Vagina (tissue), 2 donors: ENCODE data around the gene PLA2G4A. TPM values are rescaled to one million over a fixed set of nuclear protein-coding genes. Genes with fewer than 3 reads are reported as not detected.

Experiments
- DNase-seq, 2 donors: peaks; one replicate each; pipeline ENCODE4 v3.0.0-alpha.2; 2017; ENCODE audit errors: extremely low spot score in 2 of 2
- H3K27ac ChIP-seq: fragments of 200-600 bp; sonication (generic); one replicate; pipeline ENCODE4 v1.5.1; 2019
- H3K27me3 ChIP-seq: fragments of 200-600 bp; sonication (generic); one replicate; pipeline ENCODE4 v1.5.1; 2019
- H3K36me3 ChIP-seq, 2 donors: fragments of 200-600 bp; sonication (generic); one replicate each; pipeline ENCODE4 v1.5.1; 2017 to 2019
- H3K4me1 ChIP-seq: fragments of 200-600 bp; sonication (generic); one replicate; pipeline ENCODE4 v1.5.1; 2019
- H3K4me3 ChIP-seq, 2 donors: fragments of 200-600 bp; sonication (generic); 1 replicate in 1 of 2; 2 replicates in 1 of 2; pipeline ENCODE4 v1.5.1; 2016 to 2019
- H3K9me3 ChIP-seq: fragments of 200-600 bp; sonication (generic); one replicate; pipeline ENCODE4 v1.5.1; 2019
- POLR2A ChIP-seq, 2 donors: fragments of 450-650 bp; IDR thresholded peaks; one replicate each; pipeline ENCODE4 v1.6.1; 2017; ENCODE audit warnings: antibody characterized with exemption in 2 of 2, mild to moderate bottlenecking in 2 of 2, moderate library complexity in 2 of 2
- POLR2AphosphoS5 ChIP-seq, 2 donors: sonication (generic); formaldehyde crosslinking; IDR thresholded peaks; one replicate each; pipeline ENCODE4 v1.9.0; 2017; ENCODE audit warnings: antibody characterized with exemption in 2 of 2, mild to moderate bottlenecking in 2 of 2, low read depth in 1 of 2; ENCODE audit not compliant: insufficient read depth in 1 of 2
- intact Hi-C: fragments of 100-400 bp; cut with DNase I; formaldehyde crosslinking; loops from one replicate; pipeline ENCODE4 v1.15.1; 2023
- total RNA-seq: library from RNA; depleted of rRNA; stranded (reverse); fragments of >200 nt; gene quantifications from one replicate; pipeline ENCODE4 v1.2.3, GENCODE V29; 2016
- TF ChIP-seq, protein P1 (sequence below), 3 experiments: fragments of 450-650 bp in 2 of 3; fragments of 200-600 bp in 1 of 3; sonication (generic) in 1 of 3; IDR thresholded peaks; one replicate each; pipeline ENCODE4 v1.5.1; 2017 to 2019; ENCODE audit warnings: antibody characterized with exemption in 3 of 3, mild to moderate bottlenecking in 2 of 3, moderate library complexity in 2 of 3

PLA2G4A gene
- total RNA-seq, 1 donor from 2014 or later, result 12.5 TPM

DNA sequence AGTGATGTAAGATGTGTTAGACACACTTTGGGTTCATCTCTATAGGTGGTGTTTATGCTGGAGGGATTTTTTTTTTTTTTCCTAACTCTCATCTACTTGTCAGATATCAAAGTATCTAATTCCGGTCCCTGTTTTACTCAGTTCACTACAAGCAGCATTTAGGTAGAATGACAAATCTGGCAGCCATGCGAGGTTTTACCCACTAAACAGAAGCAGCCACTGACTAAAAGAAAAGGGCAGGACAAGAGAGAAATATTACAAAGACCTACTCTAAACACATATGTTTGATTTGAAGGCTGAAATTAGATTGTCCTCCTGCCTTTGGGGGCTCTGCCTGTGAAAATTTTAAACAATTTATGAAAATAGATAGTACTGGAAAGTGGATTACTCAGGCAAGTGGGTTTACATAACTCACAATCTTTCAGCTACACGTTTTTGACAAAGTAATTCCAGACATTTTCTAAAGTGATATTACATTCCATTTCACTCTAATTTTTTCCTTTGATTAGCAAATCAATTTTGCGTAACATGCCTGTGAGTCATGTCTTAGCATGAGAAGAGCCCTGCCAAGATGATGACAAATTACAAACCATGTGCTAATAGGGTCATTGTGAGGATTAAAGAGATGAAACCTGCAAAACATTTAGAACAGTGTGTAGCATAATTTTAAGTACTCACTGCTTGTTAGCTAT, 172.6 kb downstream of the PLA2G4A start:
- Histone ChIP-seq H3K27ac (no peak overlapping the region), H3K27me3 (no peaks in the 10 kb centered on the region), H3K36me3 (no peaks in the 10 kb centered on the region), H3K4me1 (no peaks in the 10 kb centered on the region), H3K4me3 (no peak overlapping the region), H3K9me3 (no peaks in the 10 kb centered on the region)
- intact Hi-C loops, result no loop called here
- TF ChIP-seq POLR2A (IDR thresholded peaks at IDR 0.05) (no peak), POLR2AphosphoS5 (IDR thresholded peaks at IDR 0.05; ENCODE audit: insufficient read depth in 1 of 2, low read depth in 1 of 2) (no peak)
- TF ChIP-seq, protein P1, sequence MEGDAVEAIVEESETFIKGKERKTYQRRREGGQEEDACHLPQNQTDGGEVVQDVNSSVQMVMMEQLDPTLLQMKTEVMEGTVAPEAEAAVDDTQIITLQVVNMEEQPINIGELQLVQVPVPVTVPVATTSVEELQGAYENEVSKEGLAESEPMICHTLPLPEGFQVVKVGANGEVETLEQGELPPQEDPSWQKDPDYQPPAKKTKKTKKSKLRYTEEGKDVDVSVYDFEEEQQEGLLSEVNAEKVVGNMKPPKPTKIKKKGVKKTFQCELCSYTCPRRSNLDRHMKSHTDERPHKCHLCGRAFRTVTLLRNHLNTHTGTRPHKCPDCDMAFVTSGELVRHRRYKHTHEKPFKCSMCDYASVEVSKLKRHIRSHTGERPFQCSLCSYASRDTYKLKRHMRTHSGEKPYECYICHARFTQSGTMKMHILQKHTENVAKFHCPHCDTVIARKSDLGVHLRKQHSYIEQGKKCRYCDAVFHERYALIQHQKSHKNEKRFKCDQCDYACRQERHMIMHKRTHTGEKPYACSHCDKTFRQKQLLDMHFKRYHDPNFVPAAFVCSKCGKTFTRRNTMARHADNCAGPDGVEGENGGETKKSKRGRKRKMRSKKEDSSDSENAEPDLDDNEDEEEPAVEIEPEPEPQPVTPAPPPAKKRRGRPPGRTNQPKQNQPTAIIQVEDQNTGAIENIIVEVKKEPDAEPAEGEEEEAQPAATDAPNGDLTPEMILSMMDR (IDR thresholded peaks at IDR 0.05), result no peak
- no peak for DNase-seq

DNA sequence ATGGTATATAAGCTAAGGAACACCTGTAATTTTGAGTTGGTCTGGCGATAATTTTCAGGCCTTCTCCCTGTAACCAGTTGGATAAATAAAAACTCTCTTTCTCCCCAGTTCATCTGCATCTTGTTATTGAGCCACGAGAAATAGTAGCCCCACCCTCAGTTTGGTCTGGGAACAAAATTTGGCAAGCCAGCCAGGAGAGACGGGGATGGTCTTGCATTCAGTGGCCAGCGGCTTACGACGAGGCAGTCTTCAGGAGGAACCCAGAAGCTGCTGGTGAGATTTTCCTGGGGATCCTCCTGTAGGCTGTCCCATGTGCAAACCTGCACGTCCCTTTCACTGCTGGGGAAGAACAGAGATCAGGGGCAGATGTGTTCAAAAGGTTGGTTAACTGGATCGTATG, 174.6 kb downstream of the PLA2G4A start:
- TF ChIP-seq POLR2AphosphoS5 (IDR thresholded peaks at IDR 0.05; ENCODE audit: insufficient read depth in 1 of 2, low read depth in 1 of 2) (no peak), POLR2A (IDR thresholded peaks at IDR 0.05) (no peak)
- no peaks in the 10 kb centered on the region for H3K4me1 ChIP-seq
- H3K4me3 ChIP-seq, result no peak overlapping the region
- no peaks in the 10 kb centered on the region for H3K9me3 ChIP-seq
- no peak for DNase-seq
- no peaks in the 10 kb centered on the region for H3K27me3 ChIP-seq
- intact Hi-C loops, result no loop called here
- H3K27ac ChIP-seq, result no peak overlapping the region
- H3K36me3 ChIP-seq, result no peaks in the 10 kb centered on the region

DNA sequence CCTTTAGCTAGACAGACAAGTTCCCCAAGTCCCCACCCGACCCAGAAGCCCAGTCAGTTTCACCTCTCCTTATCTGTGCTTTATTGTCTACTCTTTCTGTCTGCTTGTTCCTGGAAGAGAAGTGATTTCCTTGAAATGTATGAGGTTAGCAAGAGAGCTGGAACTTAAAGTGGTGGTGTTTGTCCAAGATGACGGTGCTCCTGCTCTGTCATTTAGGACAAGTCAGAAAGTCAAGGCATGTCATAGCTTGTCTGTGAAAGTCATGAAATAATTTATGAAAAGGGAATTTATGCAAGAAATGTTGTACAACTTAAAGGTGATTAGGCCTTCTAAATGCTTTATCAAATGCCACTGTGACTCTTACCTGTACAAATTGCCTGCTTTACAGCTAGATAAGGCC, 178.1 kb downstream of the PLA2G4A start:
- no peak overlapping the region for H3K27ac ChIP-seq
- H3K9me3 ChIP-seq, result no peaks in the 10 kb centered on the region
- intact Hi-C loops, result no loop called here
- H3K36me3 ChIP-seq, result no peaks in the 10 kb centered on the region
- TF ChIP-seq POLR2A (IDR thresholded peaks at IDR 0.05), result no peak
- TF ChIP-seq, protein P1 (IDR thresholded peaks at IDR 0.05), result no peak
- no peak for TF ChIP-seq POLR2AphosphoS5 (IDR thresholded peaks at IDR 0.05; ENCODE audit: insufficient read depth in 1 of 2, low read depth in 1 of 2)
- H3K4me3 ChIP-seq, result no peak overlapping the region
- no peaks in the 10 kb centered on the region for H3K4me1 ChIP-seq
- DNase-seq, result no peak
- no peaks in the 10 kb centered on the region for H3K27me3 ChIP-seq

DNA sequence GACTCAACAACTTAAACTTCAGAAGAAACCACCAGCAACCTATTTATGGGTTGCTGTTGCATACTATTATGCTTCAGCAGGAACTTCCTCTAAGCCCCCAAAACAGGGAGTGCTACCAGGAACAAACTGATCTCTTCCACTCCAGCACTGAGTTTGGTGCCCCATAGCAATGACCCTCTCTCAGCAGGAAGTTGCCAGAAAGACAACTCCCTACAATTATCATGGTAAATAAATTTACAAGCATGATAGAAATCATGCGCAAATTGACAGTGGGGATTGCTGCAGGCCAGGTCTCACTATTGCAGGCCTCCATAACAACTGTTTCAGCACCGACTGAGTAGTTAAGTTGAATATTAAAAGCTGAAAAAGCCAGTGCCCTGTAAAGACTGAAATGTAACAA, 180.6 kb downstream of the PLA2G4A start:
- no peak for TF ChIP-seq POLR2AphosphoS5 (IDR thresholded peaks at IDR 0.05; ENCODE audit: insufficient read depth in 1 of 2, low read depth in 1 of 2)
- TF ChIP-seq POLR2A (IDR thresholded peaks at IDR 0.05), result no peak
- TF ChIP-seq, protein P1 (IDR thresholded peaks at IDR 0.05), result no peak
- Histone ChIP-seq H3K27me3 (no peaks in the 10 kb centered on the region), H3K4me1 (no peaks in the 10 kb centered on the region), H3K36me3 (no peaks in the 10 kb centered on the region), H3K4me3 (no peak overlapping the region), H3K9me3 (no peaks in the 10 kb centered on the region), H3K27ac (no peak overlapping the region)
- intact Hi-C loops, result no loop called here
- no peak for DNase-seq

- Histone ChIP-seq H3K4me1 (no peaks in the 10 kb centered on the region), H3K36me3 (no peaks in the 10 kb centered on the region), H3K9me3 (no peaks in the 10 kb centered on the region), H3K27me3 (no peaks in the 10 kb centered on the region), H3K4me3 (no peak overlapping the region), H3K27ac (no peak overlapping the region)
- DNase-seq, result no peak
- intact Hi-C loops, result no loop called here
- TF ChIP-seq, protein P1 (IDR thresholded peaks at IDR 0.05), result no peak
- TF ChIP-seq POLR2AphosphoS5 (IDR thresholded peaks at IDR 0.05; ENCODE audit: insufficient read depth in 1 of 2, low read depth in 1 of 2) (no peak), POLR2A (IDR thresholded peaks at IDR 0.05) (no peak)
These were observed 182.0 kb downstream of the PLA2G4A start for GRCh38 chr1:187010571-187011309.
